GM18867 (cell line): ENCODE data around the gene OSBPL2.

Experiments
- ATAC-seq: cut with Tn5 transposase; IDR thresholded peaks from one replicate; pipeline ENCODE4 v1.9.1; 2021; ENCODE audit warnings: mild to moderate bottlenecking, moderate library complexity; ENCODE audit not compliant: unreplicated experiment

The OSBPL2 gene

DNA sequence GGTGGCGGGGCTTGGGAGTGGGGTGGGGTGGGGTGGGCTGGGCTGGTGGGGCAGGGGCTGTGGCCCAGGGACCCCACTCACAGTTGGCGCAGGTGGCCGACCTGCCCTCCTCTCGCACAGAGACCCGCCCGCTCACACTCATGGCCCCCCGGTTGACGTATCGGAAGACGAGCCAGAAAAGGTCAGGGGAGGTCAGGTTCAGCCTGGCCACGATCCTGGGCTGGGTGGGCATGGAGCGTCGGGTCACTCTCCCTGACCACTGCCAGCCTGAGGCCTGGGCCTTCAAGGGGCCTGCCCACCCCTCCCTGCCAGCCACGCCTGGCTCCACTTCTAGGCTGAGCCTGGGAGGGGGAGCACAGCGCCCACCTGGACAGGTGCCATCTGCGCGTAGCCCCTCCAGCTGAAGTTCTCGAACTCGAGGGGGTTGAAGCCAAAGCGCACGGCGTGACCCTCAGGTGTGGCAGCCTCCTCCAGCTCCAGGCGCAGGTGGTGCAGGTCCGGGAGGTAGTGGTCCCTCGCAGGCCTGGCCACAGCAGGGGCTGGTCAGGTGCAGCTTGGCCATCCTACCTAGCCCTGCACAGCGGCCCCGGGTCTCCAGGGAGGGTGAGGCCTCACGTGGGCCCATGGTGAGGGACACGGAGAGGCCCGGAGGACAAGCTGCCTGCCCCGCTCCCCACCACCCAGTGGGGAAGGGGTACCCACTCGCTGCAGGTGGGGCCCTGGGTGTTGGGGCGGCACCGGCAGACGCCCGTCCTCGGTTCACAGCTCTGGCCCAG is 95.7 kb downstream of the OSBPL2 start:
- no peak for ATAC-seq

GRCh38 chr20:62334881-62335280 is 96.6 kb downstream of the OSBPL2 start:
- ATAC-seq = no peak

- ATAC-seq = no peak
These were observed 97.2 kb downstream of the OSBPL2 start for GRCh38 chr20:62335532-62335931.

- ATAC-seq = no peak
These were observed 98.0 kb downstream of the OSBPL2 start for GRCh38 chr20:62336329-62336728.

GRCh38 chr20:62336775-62337557 is 98.6 kb downstream of the OSBPL2 start:
- ATAC-seq = no peak

DNA sequence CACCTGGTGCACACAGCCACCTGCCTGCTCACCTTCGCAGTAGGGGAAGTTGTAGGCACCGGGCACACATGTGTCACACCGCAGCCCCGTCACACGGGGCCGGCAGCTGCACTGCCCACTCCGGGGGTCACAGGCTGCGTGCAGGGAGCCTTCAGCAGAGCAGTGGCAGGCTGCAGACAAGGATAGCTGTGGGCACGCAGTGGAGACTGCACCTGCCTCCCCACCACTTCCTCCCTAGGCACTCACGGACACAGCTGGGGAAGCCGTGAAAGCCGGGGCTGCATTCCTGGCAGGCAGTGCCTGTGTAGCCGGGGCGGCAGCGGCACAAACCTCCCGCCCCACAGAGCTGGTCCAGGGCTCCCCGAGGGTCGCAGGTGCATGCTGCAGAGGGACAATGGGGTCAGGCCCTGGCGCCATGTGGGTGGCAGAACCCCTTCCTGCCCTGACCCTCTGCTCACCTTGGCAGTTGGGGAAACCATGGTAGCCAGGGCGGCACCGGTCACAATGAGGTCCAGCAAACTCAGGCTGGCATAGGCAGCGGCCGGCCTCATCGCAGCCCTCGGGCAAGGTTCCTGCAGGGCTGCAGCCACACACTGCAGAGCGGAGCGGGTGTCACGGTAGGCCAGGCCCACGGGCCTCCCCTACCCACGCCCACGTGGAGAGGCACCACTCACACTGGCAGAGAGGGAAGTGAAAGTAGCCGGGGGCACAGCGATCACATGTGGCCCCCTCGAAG is 99.4 kb downstream of the OSBPL2 start:
- ATAC-seq = peak; percentile 37

DNA sequence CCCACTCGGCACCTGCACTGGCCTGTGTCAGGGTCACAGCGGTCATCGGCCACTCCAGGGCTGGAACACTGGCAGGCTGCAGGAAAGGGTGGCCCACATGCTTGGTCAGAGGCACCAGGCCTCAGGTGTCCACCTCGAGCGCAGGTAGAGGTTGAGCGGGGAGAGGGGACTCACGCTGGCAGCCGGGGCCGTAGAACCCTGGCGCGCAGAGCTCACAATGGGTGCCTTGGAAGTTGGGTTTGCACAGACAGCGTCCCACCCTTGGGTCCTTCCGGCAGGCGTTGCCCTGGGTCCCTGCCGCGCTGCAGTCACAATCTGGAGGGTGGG is 99.9 kb downstream of the OSBPL2 start:
- ATAC-seq = no peak

DNA sequence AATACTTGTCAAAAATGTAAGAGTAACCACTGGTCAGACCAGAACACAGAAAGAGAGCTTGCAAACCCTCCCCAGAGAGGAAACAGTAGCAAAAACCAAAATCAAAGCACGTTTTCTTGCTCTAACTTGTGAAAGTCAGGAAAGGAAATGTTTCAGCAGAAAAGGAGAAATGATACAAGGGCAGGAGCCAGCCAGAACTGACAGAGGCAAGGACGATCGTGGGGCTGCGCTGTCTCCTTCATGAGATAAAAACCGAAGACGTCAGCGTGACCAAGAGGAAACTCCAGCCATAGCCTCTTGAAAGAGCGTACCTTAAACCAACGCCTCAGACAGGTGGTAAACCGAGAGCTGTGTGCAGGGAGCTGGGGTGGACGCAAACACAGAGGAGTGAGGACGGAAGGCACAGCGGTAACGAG is 101.3 kb downstream of the OSBPL2 start:
- peak; percentile 71 for ATAC-seq

DNA sequence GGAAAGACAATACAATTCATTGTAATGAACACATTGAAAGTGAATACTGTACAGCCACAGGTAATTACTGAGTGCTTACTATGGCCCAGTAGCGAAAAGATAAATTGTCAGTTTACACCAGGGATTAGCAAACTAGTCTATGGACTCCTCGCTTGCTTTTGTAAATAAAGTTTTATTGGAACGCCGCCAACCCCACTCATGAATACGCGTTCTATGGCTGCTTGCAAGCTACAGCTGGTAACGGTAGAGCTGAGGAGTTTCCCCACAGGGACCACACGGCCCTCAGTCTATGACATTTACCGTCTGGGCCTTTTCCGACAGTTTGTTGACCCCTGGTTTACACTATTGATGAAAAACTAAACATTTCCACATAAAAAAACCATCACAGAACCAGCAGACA is 104.6 kb downstream of the OSBPL2 start:
- ATAC-seq = no peak

DNA sequence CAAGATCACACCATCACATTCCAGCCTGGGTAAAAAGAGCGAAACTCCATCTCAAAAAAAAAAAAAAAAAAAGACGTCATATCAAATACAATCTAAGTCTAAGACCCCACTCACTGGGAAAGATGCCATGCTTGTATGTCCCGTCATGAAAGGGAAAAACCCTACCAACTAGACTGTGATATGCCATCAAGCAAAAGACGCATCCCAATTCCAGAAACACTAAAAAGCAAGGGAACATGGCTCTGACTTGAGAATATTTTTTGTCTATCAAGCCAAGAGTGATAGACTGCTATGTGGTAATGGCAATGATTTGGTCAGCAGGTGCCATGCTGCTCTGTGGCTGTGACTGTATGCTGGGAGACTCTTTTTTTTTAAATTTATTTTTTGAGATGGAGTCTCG is 105.8 kb downstream of the OSBPL2 start:
- no peak for ATAC-seq

- ATAC-seq = no peak
These were observed 106.5 kb downstream of the OSBPL2 start for GRCh38 chr20:62344782-62345181.
